Esophagus muscularis mucosa (tissue), 4 donors: ENCODE results near the gene GNA12. TPM values are rescaled to one million over a fixed set of nuclear protein-coding genes. Genes with fewer than 3 reads are reported as not detected.
"Not testable (repeated sequence)": the region's sequence is repeated elsewhere in the genome, so short reads cannot be mapped to it uniquely, and the experiment has no call there.

Experiments
- DNase-seq: peaks from one replicate; pipeline ENCODE4 v3.0.0-alpha.2; 2017; ENCODE audit errors: extremely low spot score
- H3K27ac ChIP-seq, 4 donors: fragments of 200-600 bp; sonication (generic); replicated peaks in 1 of 4; 1 replicate in 3 of 4; 2 replicates in 1 of 4; pipeline ENCODE4 v1.5.1; 2016 to 2019; ENCODE audit warnings: mild to moderate bottlenecking in 1 of 4
- H3K27me3 ChIP-seq, 4 donors: fragments of 200-600 bp; sonication (generic); one replicate each; pipeline versions ENCODE4 v1.5.1 to v1.6.0; 2016 to 2019
- H3K36me3 ChIP-seq, 4 donors: fragments of 200-600 bp; sonication (generic); one replicate each; pipeline ENCODE4 v1.5.1; 2016 to 2019
- H3K4me1 ChIP-seq, 4 donors: fragments of 200-600 bp; sonication (generic); one replicate each; pipeline ENCODE4 v1.5.1; 2016 to 2019
- H3K4me3 ChIP-seq, 4 donors: fragments of 200-600 bp; sonication (generic); 1 replicate in 2 of 4; 2 replicates in 2 of 4; pipeline ENCODE4 v1.5.1; 2016 to 2019; ENCODE audit warnings: mild to moderate bottlenecking in 4 of 4, moderate library complexity in 1 of 4
- H3K9me3 ChIP-seq, 4 donors: fragments of 200-600 bp; sonication (generic); 1 replicate in 3 of 4; 2 replicates in 1 of 4; pipeline ENCODE4 v1.5.1; 2016 to 2019
- EP300 ChIP-seq: sonication (generic); formaldehyde crosslinking; IDR thresholded peaks from one replicate; pipeline ENCODE4 v1.6.1; 2017; ENCODE audit warnings: antibody characterized with exemption
- POLR2A ChIP-seq: fragments of 450-650 bp; IDR thresholded peaks from one replicate; pipeline ENCODE4 v1.6.1; 2017; ENCODE audit warnings: antibody characterized with exemption, moderate library complexity, mild to moderate bottlenecking, low read depth
- POLR2AphosphoS5 ChIP-seq, 2 donors: sonication (generic); formaldehyde crosslinking; IDR thresholded peaks; one replicate each; pipeline ENCODE4 v1.6.1; 2017; ENCODE audit warnings: antibody characterized with exemption in 2 of 2
- WGBS: methylation state at CpG from one replicate; pipeline ENCODE4 v1.1.5; 2018; 5-methylcytosine and 5-hydroxymethylcytosine counted together
- intact Hi-C: fragments of 100-400 bp; cut with DNase I; formaldehyde crosslinking; loops from one replicate; pipeline ENCODE4 v1.15.1; 2023
- total RNA-seq, 4 donors: library from RNA; depleted of rRNA; stranded (reverse); fragments of >200 nt; gene quantifications; one replicate each; pipeline versions ENCODE4 v1.1.0 to v1.2.1, GENCODE V29; 2016
- TF ChIP-seq, protein P1 (sequence below), 3 experiments: fragments of 200-600 bp in 2 of 3; fragments of 450-650 bp in 1 of 3; sonication (generic) in 2 of 3; IDR thresholded peaks; one replicate each; pipeline ENCODE4 v1.5.1; 2017 to 2019; ENCODE audit warnings: antibody characterized with exemption in 3 of 3, mild to moderate bottlenecking in 2 of 3, moderate library complexity in 1 of 3

Gene GNA12
- total RNA-seq, 4 donors from 2014 or later: 25.3 to 61.8 (median 38.9) TPM

DNA sequence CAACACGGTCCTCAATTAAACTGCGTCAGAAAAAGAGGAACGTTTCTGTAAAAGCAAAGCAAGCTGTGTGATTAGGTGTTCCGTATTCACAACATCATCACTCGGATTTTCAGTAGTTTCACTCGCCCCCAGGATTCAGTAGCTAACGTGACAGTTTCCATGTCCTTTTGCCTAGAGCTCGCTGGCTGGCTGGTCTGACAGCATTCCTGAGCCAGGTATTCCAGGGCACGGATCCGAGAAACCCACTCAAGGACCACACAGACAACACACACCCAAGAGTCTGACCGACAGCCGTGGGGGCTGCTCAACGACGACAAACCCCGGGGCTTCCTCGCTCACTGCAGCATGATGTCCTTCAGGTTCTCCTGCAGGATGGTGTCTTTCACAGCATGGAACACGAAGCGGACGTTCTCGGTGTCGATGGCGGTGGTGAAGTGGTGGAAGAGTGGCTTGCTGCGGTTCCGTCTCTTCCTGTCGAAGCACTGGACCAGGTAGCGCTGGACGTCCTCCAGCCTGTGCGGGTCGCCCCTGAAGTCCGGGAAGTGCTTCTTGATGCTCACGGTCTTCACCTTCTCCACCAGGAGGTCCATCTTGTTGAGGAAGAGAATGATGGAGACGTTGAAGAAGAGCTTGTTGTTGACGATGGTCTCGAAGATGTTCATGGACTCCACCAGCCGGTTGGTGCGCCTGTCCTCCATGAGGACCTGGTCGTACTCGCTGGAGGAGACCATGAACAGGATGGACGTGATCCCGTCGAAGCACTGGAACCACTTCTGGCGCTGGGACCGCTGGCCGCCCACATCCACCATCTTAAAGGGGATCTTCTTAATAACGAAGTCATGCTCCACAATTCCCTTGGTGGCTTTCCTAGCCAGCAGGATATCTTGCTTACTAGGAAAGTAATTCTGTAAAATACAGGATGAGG lies 113.0 kb downstream of the GNA12 start:
- Histone ChIP-seq H3K4me3 (no peak overlapping the region), H3K36me3 (peaks cover 0 to 37% (median 18%) of the 10 kb centered on the region in 4 donors), H3K4me1 (peaks cover 30 to 55% (median 42%) of the 10 kb centered on the region in 4 donors), H3K27ac (peak overlapping the region; percentile 64 to 83 (median 70)), H3K9me3 (no peaks in the 10 kb centered on the region), H3K27me3 (no peaks in the 10 kb centered on the region)
- no peak for TF ChIP-seq EP300
- TF ChIP-seq, protein P1, sequence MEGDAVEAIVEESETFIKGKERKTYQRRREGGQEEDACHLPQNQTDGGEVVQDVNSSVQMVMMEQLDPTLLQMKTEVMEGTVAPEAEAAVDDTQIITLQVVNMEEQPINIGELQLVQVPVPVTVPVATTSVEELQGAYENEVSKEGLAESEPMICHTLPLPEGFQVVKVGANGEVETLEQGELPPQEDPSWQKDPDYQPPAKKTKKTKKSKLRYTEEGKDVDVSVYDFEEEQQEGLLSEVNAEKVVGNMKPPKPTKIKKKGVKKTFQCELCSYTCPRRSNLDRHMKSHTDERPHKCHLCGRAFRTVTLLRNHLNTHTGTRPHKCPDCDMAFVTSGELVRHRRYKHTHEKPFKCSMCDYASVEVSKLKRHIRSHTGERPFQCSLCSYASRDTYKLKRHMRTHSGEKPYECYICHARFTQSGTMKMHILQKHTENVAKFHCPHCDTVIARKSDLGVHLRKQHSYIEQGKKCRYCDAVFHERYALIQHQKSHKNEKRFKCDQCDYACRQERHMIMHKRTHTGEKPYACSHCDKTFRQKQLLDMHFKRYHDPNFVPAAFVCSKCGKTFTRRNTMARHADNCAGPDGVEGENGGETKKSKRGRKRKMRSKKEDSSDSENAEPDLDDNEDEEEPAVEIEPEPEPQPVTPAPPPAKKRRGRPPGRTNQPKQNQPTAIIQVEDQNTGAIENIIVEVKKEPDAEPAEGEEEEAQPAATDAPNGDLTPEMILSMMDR (IDR thresholded peaks at IDR 0.05): no peak
- TF ChIP-seq POLR2A: no peak
- intact Hi-C loops: no loop called here
- DNase-seq: no peak
- WGBS: 96% methylated on average over 43 of the region's 45 CpGs

DNA sequence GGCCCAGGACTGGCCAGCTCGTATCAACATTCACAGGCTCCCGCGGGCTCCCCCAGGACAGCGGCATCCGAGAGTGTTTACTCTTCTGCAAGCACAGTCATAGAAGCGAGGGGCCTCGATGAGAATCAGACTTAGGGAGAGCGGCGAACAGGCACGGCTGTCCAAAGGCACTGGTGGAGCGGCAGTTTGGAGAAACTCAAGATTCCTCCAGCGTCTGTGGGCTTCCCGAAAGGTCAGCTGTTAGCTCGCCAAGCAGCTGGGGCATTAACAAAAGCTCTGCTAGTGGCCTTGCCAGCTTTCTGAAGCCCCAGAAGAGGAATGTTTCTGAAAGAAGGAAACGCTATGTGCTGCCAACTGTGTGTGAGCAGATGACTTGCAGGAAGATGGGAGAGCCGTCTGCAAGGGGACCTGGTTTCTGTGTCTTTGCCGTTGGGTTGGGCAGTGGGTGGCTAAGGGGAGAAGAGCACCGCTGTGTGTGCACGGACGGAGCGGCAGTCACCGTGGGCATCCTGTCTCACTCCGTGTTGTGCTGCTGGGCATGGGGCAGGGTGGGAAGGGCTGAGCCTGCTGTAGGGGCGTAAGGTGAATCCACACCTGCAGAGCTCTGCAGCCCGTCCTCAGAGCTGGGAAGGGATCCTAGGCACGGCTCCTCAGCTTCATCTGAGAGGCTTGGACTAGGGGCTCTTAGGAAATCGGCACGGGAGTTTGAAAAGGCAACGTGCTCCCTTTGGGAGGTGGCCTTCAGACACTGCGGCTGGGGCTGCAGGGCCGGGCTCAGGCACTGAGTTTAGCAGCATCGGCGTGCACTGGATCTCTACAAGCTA lies 114.0 kb downstream of the GNA12 start:
- intact Hi-C loops: no loop called here
- H3K4me3 ChIP-seq: peak overlapping the region; percentile 12 to 33 (median 26)
- TF ChIP-seq POLR2AphosphoS5 (IDR thresholded peaks at IDR 0.05): peak; percentile 53 to 63
- TF ChIP-seq EP300: no peak
- 68% methylated on average over 18 of the region's 33 CpGs for WGBS
- H3K9me3 ChIP-seq: no peaks in the 10 kb centered on the region
- peaks cover 23 to 51% (median 38%) of the 10 kb centered on the region in 4 donors for H3K4me1 ChIP-seq
- peak overlapping the region; percentile 64 to 83 (median 70) for H3K27ac ChIP-seq
- H3K36me3 ChIP-seq: peaks cover 0 to 45% (median 23%) of the 10 kb centered on the region in 4 donors
- DNase-seq: no peak
- no peaks in the 10 kb centered on the region for H3K27me3 ChIP-seq

DNA sequence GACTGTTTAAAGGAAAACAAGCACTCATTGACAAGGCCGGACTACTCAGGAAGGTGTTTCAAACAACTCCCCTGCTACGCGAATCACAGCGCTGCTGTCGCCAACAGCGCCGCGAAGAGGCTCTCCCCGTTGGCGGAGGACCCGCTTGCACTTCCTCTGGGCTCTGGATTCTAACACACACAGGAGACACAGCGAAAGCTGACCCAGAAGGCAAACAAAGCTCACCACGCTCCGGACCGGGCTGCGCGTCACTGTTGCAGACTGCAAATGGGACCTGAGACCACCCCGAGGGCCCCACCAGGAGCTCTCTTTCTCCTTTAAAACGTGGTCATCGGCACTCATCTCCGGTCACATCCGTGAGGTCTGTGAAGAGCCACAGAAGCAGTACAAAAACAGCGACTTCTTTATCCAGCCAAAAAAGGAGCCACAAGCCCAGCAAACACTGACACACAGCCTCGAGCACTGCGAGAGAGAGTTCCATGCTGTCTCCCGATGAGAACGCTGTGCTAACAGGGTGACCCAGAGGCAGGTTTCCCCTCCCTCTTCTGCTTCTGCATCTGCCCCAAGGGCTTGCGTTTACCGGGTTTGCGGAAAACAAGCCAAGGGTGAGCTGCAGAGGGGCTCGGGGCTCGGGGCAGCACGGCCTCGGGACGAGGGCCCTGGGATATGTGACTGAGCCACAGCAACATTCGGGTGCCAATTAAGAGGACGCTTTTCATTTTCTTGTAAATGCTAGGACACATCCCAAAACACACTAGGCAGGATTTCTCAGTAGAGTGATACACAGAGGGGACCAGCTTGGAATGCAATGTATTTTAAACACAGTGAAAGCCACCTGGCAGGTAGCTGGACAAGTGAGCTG lies 114.8 kb downstream of the GNA12 start:
- peak overlapping the region; percentile 12 to 33 (median 26) for H3K4me3 ChIP-seq
- TF ChIP-seq POLR2AphosphoS5 (IDR thresholded peaks at IDR 0.05): no peak
- TF ChIP-seq, protein P1 (IDR thresholded peaks at IDR 0.05): no peak
- TF ChIP-seq POLR2A: no peak
- no peak for TF ChIP-seq EP300
- intact Hi-C loops: no loop called here
- peaks cover 0 to 50% (median 27%) of the 10 kb centered on the region in 4 donors for H3K36me3 ChIP-seq
- no peaks in the 10 kb centered on the region for H3K9me3 ChIP-seq
- no peaks in the 10 kb centered on the region for H3K27me3 ChIP-seq
- no peak for DNase-seq
- 67% methylated on average over 37 of the region's 37 CpGs for WGBS
- peaks cover 15 to 42% (median 32%) of the 10 kb centered on the region in 4 donors for H3K4me1 ChIP-seq
- peak overlapping the region; percentile 64 to 83 (median 70) for H3K27ac ChIP-seq

DNA sequence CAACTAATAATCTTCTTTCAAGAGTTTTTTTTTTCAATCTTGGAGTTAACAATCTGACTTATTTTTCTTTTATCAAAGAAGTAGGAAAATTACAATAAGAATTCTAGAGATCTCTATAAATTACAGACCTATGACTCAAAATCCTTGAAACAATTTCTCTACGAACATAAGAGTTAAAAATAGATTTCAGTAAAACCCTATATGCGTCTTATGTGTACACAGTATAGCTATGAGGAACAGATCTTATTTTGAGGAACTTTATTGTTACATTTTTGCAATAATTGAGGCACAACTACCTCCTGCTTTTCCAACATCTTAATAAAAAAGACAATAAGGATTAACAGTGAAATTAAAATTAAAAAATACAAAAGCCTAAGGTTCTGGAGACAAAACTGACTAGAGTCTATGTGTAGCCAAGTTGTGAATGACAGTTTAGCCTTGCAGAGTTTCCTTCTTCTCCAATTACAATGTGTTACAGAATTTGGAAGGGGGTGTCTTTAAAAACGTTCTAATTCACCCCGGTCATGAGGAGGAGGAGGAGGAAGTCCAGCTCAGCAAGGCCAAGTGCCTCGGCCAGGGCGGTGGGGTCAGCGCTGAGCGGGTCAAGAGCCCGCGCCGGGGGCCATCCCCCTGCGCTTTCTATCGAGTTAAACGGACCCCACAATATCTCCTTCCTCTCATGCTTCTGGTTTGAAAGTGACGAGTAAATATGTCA lies 115.6 kb downstream of the GNA12 start:
- Histone ChIP-seq H3K27ac (peak overlapping the region; percentile 64 to 83 (median 70)), H3K36me3 (peaks cover 0 to 58% (median 29%) of the 10 kb centered on the region in 4 donors)

DNA sequence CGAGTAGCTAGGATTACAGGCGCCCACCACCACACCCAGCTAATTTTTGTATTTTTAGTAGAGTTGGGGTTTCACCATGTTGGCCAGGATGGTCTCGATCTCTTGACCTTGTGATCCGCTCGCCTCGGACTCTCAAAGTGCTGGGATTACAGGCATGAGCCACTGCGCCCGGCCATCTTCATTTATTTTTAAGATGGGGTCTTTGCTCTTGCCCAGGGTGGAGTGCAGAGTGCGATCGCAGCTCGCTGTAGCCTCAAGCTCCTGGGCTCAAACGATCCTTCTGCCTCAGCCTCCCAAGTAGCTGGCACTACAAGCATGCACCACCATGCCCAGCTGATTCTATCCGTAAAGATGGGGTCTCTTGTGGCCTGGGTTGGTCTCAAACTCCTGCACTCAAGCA lies 116.9 kb downstream of the GNA12 start:
- peaks cover 0 to 64% (median 40%) of the 10 kb centered on the region in 4 donors for H3K36me3 ChIP-seq
- not testable (repeated sequence) for H3K9me3 ChIP-seq

More for the DNA sequence above, 115.6 kb downstream of the GNA12 start:
- no peaks in the 10 kb centered on the region for H3K27me3 ChIP-seq
- DNase-seq: no peak
- no peaks in the 10 kb centered on the region for H3K9me3 ChIP-seq
- 66% methylated on average over 15 of the region's 15 CpGs for WGBS
- intact Hi-C loops: no loop called here
- H3K4me3 ChIP-seq: peak overlapping the region in 1 of 4 donors; percentile 12
- peaks cover 7 to 36% (median 30%) of the 10 kb centered on the region in 4 donors for H3K4me1 ChIP-seq
- TF ChIP-seq POLR2A (no peak), EP300 (no peak), POLR2AphosphoS5 (IDR thresholded peaks at IDR 0.05) (no peak)
- TF ChIP-seq, protein P1 (IDR thresholded peaks at IDR 0.05): no peak

More for the DNA sequence above, 116.9 kb downstream of the GNA12 start:
- H3K27me3 ChIP-seq, H3K4me3 ChIP-seq, H3K27ac ChIP-seq, DNase-seq, intact Hi-C loops: not testable (repeated sequence)
- 88% methylated on average over 13 of the region's 13 CpGs for WGBS
- H3K4me1 ChIP-seq: peaks cover 0 to 29% (median 26%) of the 10 kb centered on the region in 4 donors
